Stimulated activated naive B cell treated with anti-CD40 and anti-IgM and Interleukin-4, amounts not matched to agents 10 μg/mL and 1 μg/mL and 100 μg/mL, for 72 hours (primary cell): ENCODE data around the gene ARHGEF6.

Experiments
- ATAC-seq, 2 donors: fragments of 150-1000 bp; cut with Tn5 transposase; replicated peaks; 2 replicates each; pipeline ENCODE4 v1.10.0; 2021; ENCODE audit warnings: moderate library complexity in 1 of 2
- DNase-seq: peaks from one replicate; pipeline ENCODE4 v3.0.0; 2021
- H3K27ac Mint-ChIP-seq: one replicate; pipeline ENCODE4 v1.8.0; 2022; ENCODE audit warnings: mild to moderate bottlenecking, mixed read lengths
- H3K27me3 Mint-ChIP-seq, 2 donors: one replicate each; pipeline ENCODE4 v1.8.0; 2022; ENCODE audit warnings: mixed read lengths in 2 of 2
- H3K36me3 Mint-ChIP-seq, 2 donors: one replicate each; pipeline ENCODE4 v1.8.0; 2022; ENCODE audit warnings: mixed read lengths in 2 of 2, mild to moderate bottlenecking in 1 of 2
- H3K4me1 Mint-ChIP-seq, 2 donors: one replicate each; pipeline ENCODE4 v1.8.0; 2022; ENCODE audit warnings: mixed read lengths in 2 of 2, mild to moderate bottlenecking in 1 of 2
- H3K4me3 Mint-ChIP-seq, 2 donors: one replicate each; pipeline ENCODE4 v1.8.0; 2022; ENCODE audit warnings: mild to moderate bottlenecking in 2 of 2, mixed read lengths in 2 of 2, moderate library complexity in 1 of 2
- H3K9me3 Mint-ChIP-seq, 2 donors: one replicate each; pipeline ENCODE4 v1.8.0; 2022; ENCODE audit warnings: mixed read lengths in 2 of 2, mild to moderate bottlenecking in 1 of 2

The ARHGEF6 gene

DNA sequence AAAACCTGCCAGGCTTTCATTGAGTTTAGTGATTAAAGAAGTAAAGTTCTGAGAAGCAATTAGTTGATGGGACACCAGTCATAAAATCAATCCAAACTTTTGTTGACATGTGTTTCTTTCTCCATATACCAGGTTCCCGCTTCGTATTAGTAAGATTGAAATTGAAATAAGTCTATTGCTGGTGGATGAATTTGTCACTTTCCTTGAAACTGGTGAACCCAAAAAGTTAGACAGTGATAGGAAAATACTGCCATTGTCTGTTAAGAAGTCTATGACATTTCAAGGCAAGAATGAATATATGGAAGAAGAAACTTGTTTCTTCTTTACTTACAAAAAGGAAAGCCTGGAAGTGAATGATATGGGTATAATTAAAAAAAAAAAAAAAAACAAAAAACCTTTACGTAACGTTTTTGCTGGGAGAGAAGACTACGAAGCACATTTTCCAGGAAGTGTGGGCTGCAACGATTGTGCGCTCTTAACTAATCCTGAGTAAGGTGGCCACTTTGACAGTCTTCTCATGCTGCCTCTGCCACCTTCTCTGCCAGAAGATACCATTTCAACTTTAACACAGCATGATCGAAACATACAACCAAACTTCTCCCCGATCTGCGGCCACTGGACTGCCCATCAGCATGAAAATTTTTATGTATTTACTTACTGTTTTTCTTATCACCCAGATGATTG is 132.9 kb downstream of the ARHGEF6 start, which contains the start of gene CD40LG:
Gene CD40LG (plus strand): TSS at position 482 of the 684 bp plus-strand sequence. CDS start 91 bp downstream, at position 573.
- no peaks in the 10 kb centered on the region for H3K27me3 Mint-ChIP-seq
- no peak for DNase-seq
- no peaks in the 10 kb centered on the region for H3K9me3 Mint-ChIP-seq
- no peaks in the 10 kb centered on the region for H3K4me1 Mint-ChIP-seq
- no peak within 1 kb of the TSS for H3K4me3 Mint-ChIP-seq
- no peak within 1 kb of the TSS for H3K27ac Mint-ChIP-seq
- H3K36me3 Mint-ChIP-seq = peaks cover 0 to 1% of the 10 kb centered on the region in 2 donors
- no peak for ATAC-seq

GRCh38 chrX:136646602-136647239 is 134.0 kb downstream of the ARHGEF6 start:
- Mint-ChIP-seq H3K27me3 (no peaks in the 10 kb centered on the region), H3K27ac (no peak overlapping the region), H3K4me1 (no peaks in the 10 kb centered on the region), H3K9me3 (no peaks in the 10 kb centered on the region), H3K4me3 (no peak overlapping the region), H3K36me3 (no peaks in the 10 kb centered on the region)
- ATAC-seq (no peak), DNase-seq (no peak)

- Mint-ChIP-seq H3K27me3 (no peaks in the 10 kb centered on the region), H3K27ac (no peak overlapping the region), H3K9me3 (no peaks in the 10 kb centered on the region), H3K36me3 (no peaks in the 10 kb centered on the region), H3K4me1 (no peaks in the 10 kb centered on the region), H3K4me3 (no peak overlapping the region)
- ATAC-seq (no peak), DNase-seq (no peak)
These were observed 137.5 kb downstream of the ARHGEF6 start for GRCh38 chrX:136643243-136643642.

GRCh38 chrX:136639506-136640176 is 141.1 kb downstream of the ARHGEF6 start:
- peaks cover 0 to 4% of the 10 kb centered on the region in 2 donors for H3K27me3 Mint-ChIP-seq
- H3K4me3 Mint-ChIP-seq = no peak overlapping the region
- H3K9me3 Mint-ChIP-seq = no peaks in the 10 kb centered on the region
- peaks cover 0 to 6% of the 10 kb centered on the region in 2 donors for H3K4me1 Mint-ChIP-seq
- DNase-seq (no peak), ATAC-seq (no peak)
- H3K36me3 Mint-ChIP-seq = no peaks in the 10 kb centered on the region
- H3K27ac Mint-ChIP-seq = no peak overlapping the region

- H3K27ac Mint-ChIP-seq = no peak overlapping the region
- no peak for DNase-seq
- ATAC-seq = no peak
- no peak overlapping the region for H3K4me3 Mint-ChIP-seq
- H3K9me3 Mint-ChIP-seq = no peaks in the 10 kb centered on the region
- no peaks in the 10 kb centered on the region for H3K36me3 Mint-ChIP-seq
- H3K27me3 Mint-ChIP-seq = peaks cover 0 to 4% of the 10 kb centered on the region in 2 donors
- peaks cover 0 to 6% of the 10 kb centered on the region in 2 donors for H3K4me1 Mint-ChIP-seq
These were observed 144.6 kb downstream of the ARHGEF6 start for GRCh38 chrX:136636121-136636520.

GRCh38 chrX:136635235-136635634 is 145.5 kb downstream of the ARHGEF6 start:
- H3K9me3 Mint-ChIP-seq = no peaks in the 10 kb centered on the region
- ATAC-seq (peak in 1 of 2 donors; percentile 27), DNase-seq (no peak)
- no peak overlapping the region for H3K27ac Mint-ChIP-seq
- H3K27me3 Mint-ChIP-seq = peaks cover 0 to 4% of the 10 kb centered on the region in 2 donors
- H3K4me1 Mint-ChIP-seq = peaks cover 0 to 6% of the 10 kb centered on the region in 2 donors
- H3K4me3 Mint-ChIP-seq = no peak overlapping the region
- H3K36me3 Mint-ChIP-seq = no peaks in the 10 kb centered on the region

GRCh38 chrX:136630881-136631280 is 149.9 kb downstream of the ARHGEF6 start:
- H3K4me1 Mint-ChIP-seq = peaks cover 4 to 9% of the 10 kb centered on the region in 2 donors
- H3K36me3 Mint-ChIP-seq = no peaks in the 10 kb centered on the region
- no peak for ATAC-seq
- H3K27me3 Mint-ChIP-seq = peaks cover 0 to 4% of the 10 kb centered on the region in 2 donors
- no peak for DNase-seq
- no peak overlapping the region for H3K4me3 Mint-ChIP-seq
- no peaks in the 10 kb centered on the region for H3K9me3 Mint-ChIP-seq
- H3K27ac Mint-ChIP-seq = no peak overlapping the region

DNA sequence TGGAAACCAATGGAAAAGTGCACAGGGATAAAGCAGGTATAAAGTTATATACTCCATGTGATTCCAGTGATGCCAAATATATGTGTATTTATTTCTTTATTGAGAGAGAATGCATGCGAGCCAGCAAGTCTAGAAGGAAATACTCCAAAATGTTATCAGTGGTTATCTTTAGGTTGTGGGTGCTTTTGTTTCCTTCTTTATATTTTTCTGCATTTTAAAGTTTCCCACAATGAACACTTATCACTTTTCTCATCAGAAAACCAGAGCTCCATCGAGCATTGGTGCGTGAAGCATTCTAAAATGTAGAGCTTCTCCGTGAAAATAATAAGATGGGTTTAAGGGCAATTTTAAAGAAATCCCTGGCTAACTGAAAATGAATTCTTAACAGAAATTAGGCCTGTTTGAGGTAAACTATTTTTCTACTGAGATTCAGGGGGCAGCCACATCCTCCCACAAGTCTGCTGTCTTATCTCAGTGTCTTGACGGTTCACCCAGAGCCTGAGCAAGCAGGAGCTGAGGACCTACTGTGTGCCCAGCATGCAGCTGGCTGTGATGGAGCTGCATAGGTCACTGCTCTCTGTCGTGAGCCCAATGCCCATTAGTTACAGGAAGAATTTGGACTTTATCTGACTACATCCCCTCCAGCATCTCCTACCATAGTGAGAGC is 151.5 kb downstream of the ARHGEF6 start:
- DNase-seq (no peak), ATAC-seq (no peak)
- H3K36me3 Mint-ChIP-seq = no peaks in the 10 kb centered on the region
- H3K4me1 Mint-ChIP-seq = peaks cover 4% of the 10 kb centered on the region in 2 donors
- H3K27ac Mint-ChIP-seq = no peak overlapping the region
- H3K27me3 Mint-ChIP-seq = peaks cover 0 to 4% of the 10 kb centered on the region in 2 donors
- H3K9me3 Mint-ChIP-seq = no peaks in the 10 kb centered on the region
- H3K4me3 Mint-ChIP-seq = no peak overlapping the region

DNA sequence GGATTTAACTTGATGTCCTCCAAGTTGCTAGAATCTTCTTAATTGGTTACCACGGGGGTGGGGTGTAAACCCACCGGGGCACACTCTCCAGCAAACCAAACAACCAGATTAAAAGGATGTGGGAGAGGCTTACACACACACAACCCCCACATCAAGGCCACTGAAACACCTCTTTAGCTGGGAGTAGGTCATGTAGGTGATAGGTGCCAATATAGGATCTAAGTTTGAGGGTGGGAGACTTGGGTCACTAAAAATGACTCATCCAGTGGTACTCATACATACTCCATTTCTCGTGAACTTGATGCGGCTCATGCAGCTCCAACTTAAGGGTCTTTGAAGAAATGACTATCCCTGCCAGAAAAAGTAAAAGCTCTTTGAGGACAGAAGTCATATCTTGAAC is 153.3 kb downstream of the ARHGEF6 start:
- no peak for DNase-seq
- ATAC-seq = no peak
- Mint-ChIP-seq H3K27me3 (peaks cover 0 to 4% of the 10 kb centered on the region in 2 donors), H3K4me3 (no peak overlapping the region), H3K36me3 (no peaks in the 10 kb centered on the region), H3K4me1 (peaks cover 4 to 6% of the 10 kb centered on the region in 2 donors), H3K9me3 (no peaks in the 10 kb centered on the region), H3K27ac (no peak overlapping the region)

DNA sequence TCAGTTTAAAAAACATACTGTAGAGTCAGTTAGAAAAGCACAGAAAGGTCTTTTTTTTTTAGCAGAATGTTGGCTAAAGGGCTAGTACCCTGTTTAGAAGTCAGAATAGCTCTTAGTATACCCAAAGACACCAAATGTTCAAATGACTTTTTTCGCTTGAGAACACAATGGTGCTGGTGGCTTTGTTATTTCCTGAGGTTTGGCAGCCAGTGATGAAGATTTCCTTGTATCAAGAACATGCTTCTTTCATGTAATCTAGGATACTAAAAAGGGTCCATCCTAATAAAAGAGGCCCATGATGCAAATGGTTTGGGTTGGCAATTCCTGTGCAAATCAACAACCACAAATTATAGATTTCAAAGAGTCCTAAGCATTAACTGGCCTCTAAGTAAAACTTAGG is 153.8 kb downstream of the ARHGEF6 start:
- DNase-seq = no peak
- no peaks in the 10 kb centered on the region for H3K9me3 Mint-ChIP-seq
- no peaks in the 10 kb centered on the region for H3K36me3 Mint-ChIP-seq
- ATAC-seq = no peak
- H3K27ac Mint-ChIP-seq = no peak overlapping the region
- no peak overlapping the region for H3K4me3 Mint-ChIP-seq
- H3K27me3 Mint-ChIP-seq = peaks cover 0 to 4% of the 10 kb centered on the region in 2 donors
- H3K4me1 Mint-ChIP-seq = peaks cover 4 to 6% of the 10 kb centered on the region in 2 donors

DNA sequence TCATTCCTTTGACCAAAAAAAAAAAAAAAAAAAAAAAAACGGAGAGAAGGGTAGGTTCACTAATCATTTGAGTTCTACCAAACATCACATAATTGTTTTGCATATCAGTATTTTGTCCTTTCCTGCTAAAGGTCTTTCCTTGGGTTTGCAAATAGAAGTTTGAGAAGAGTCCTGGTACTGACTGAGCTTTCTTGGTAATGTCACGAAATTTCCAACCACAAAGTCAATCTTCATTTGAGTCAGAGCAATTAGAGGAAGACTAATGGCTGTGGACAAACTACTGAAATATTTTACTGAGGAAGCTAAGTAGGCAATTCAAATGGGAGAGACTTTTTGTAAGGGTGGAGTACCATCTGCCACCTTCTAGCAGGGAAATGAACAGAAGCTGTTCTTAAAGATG is 154.5 kb downstream of the ARHGEF6 start:
- no peak overlapping the region for H3K4me3 Mint-ChIP-seq
- no peaks in the 10 kb centered on the region for H3K9me3 Mint-ChIP-seq
- peak; percentile 69 to 72 for ATAC-seq
- no peaks in the 10 kb centered on the region for H3K36me3 Mint-ChIP-seq
- H3K4me1 Mint-ChIP-seq = peaks cover 4 to 6% of the 10 kb centered on the region in 2 donors
- H3K27me3 Mint-ChIP-seq = peaks cover 0 to 4% of the 10 kb centered on the region in 2 donors
- H3K27ac Mint-ChIP-seq = no peak overlapping the region
- DNase-seq = no peak

GRCh38 chrX:136625246-136625645 is 155.5 kb downstream of the ARHGEF6 start:
- peaks cover 0 to 4% of the 10 kb centered on the region in 2 donors for H3K27me3 Mint-ChIP-seq
- ATAC-seq = no peak
- H3K9me3 Mint-ChIP-seq = no peaks in the 10 kb centered on the region
- H3K27ac Mint-ChIP-seq = no peak overlapping the region
- H3K36me3 Mint-ChIP-seq = no peaks in the 10 kb centered on the region
- H3K4me3 Mint-ChIP-seq = no peak overlapping the region
- no peak for DNase-seq
- H3K4me1 Mint-ChIP-seq = peaks cover 5 to 6% of the 10 kb centered on the region in 2 donors

GRCh38 chrX:136623396-136623795 is 157.3 kb downstream of the ARHGEF6 start:
- ATAC-seq = no peak

GRCh38 chrX:136622568-136622967 is 158.2 kb downstream of the ARHGEF6 start:
- Mint-ChIP-seq H3K9me3 (no peaks in the 10 kb centered on the region), H3K27me3 (no peaks in the 10 kb centered on the region), H3K36me3 (no peaks in the 10 kb centered on the region), H3K27ac (no peak overlapping the region), H3K4me1 (peaks cover 8 to 11% of the 10 kb centered on the region in 2 donors), H3K4me3 (no peak overlapping the region)
- no peak for ATAC-seq
- DNase-seq = no peak

More at GRCh38 chrX:136623396-136623795, 157.3 kb downstream of the ARHGEF6 start:
- H3K27me3 Mint-ChIP-seq = peaks cover 0 to 3% of the 10 kb centered on the region in 2 donors
- H3K36me3 Mint-ChIP-seq = no peaks in the 10 kb centered on the region
- H3K4me1 Mint-ChIP-seq = peaks cover 8 to 11% of the 10 kb centered on the region in 2 donors
- no peak for DNase-seq
- no peaks in the 10 kb centered on the region for H3K9me3 Mint-ChIP-seq
- no peak overlapping the region for H3K27ac Mint-ChIP-seq
- H3K4me3 Mint-ChIP-seq = no peak overlapping the region
